BLaER1 (cell line): Measurements from ENCODE around the gene ITPK1.
A peak's percentile ranks its signal among the peaks of the same experiment; 100 is the strongest.

Source experiments
- H3K27ac ChIP-seq: shearing (Covaris generic); formaldehyde crosslinking; 2 replicates; pipeline ENCODE4 v1.8.1; 2022
- H3K27me3 ChIP-seq: shearing (Covaris generic); formaldehyde crosslinking; 2 replicates; pipeline ENCODE4 v1.8.1; 2022
- H3K36me3 ChIP-seq: shearing (Covaris generic); formaldehyde crosslinking; 2 replicates; pipeline ENCODE4 v1.8.1; 2022
- H3K4me1 ChIP-seq: shearing (Covaris generic); formaldehyde crosslinking; 2 replicates; pipeline ENCODE4 v1.8.1; 2022
- H3K4me2 ChIP-seq: shearing (Covaris generic); formaldehyde crosslinking; 2 replicates; pipeline ENCODE4 v1.8.1; 2022
- H3K4me3 ChIP-seq: shearing (Covaris generic); formaldehyde crosslinking; 2 replicates; pipeline ENCODE4 v1.8.1; 2022
- H3K9ac ChIP-seq: shearing (Covaris generic); formaldehyde crosslinking; 2 replicates; pipeline ENCODE4 v1.8.1; 2022
- H3K9me3 ChIP-seq: shearing (Covaris generic); formaldehyde crosslinking; 2 replicates; pipeline ENCODE4 v1.8.1; 2022
- H4K20me1 ChIP-seq: shearing (Covaris generic); formaldehyde crosslinking; 2 replicates; pipeline ENCODE4 v1.8.1; 2022
- Cebpa-rat ChIP-seq: shearing (Covaris generic); IDR thresholded peaks from 2 replicates; pipeline ENCODE4 v1.8.1; 2022

Gene ITPK1

GRCh38 chr14:92990456-92991430 is 125.0 kb downstream of the ITPK1 start:
- peaks cover 50% of the 10 kb centered on the region for H3K36me3 ChIP-seq
- H3K4me1 ChIP-seq: peaks cover 24% of the 10 kb centered on the region
- H3K27ac ChIP-seq: no peak overlapping the region
- no peak for TF ChIP-seq Cebpa-rat
- peaks cover 10% of the 10 kb centered on the region for H3K9me3 ChIP-seq
- no peak overlapping the region for H3K4me2 ChIP-seq
- H3K27me3 ChIP-seq: no peaks in the 10 kb centered on the region
- H3K4me3 ChIP-seq: no peak overlapping the region
- no peak overlapping the region for H3K9ac ChIP-seq
- peaks cover 19% of the 10 kb centered on the region; the same call in 1 of the 2 replicates for H4K20me1 ChIP-seq

GRCh38 chr14:92988786-92989755 is 126.7 kb downstream of the ITPK1 start:
- Histone ChIP-seq H3K4me2 (peak overlapping the region; percentile 60), H3K9me3 (peaks cover 10% of the 10 kb centered on the region), H4K20me1 (peaks cover 7% of the 10 kb centered on the region; the same call in 1 of the 2 replicates), H3K27ac (0 out of 2 replicates have a peak overlapping the region, but pooled peaks have one; percentile 9), H3K27me3 (no peaks in the 10 kb centered on the region), H3K4me3 (no peak overlapping the region), H3K36me3 (peaks cover 50% of the 10 kb centered on the region), H3K4me1 (peaks cover 24% of the 10 kb centered on the region), H3K9ac (no peak overlapping the region)
- TF ChIP-seq Cebpa-rat: no peak

GRCh38 chr14:92987713-92988510 is 127.8 kb downstream of the ITPK1 start:
- peaks cover 12% of the 10 kb centered on the region for H3K9me3 ChIP-seq
- H3K4me2 ChIP-seq: peak overlapping the region; percentile 60
- H3K4me1 ChIP-seq: peaks cover 24% of the 10 kb centered on the region
- H3K4me3 ChIP-seq: no peak overlapping the region
- no peak overlapping the region for H3K9ac ChIP-seq
- peaks cover 48% of the 10 kb centered on the region for H3K36me3 ChIP-seq
- no peak for TF ChIP-seq Cebpa-rat
- H3K27ac ChIP-seq: peak overlapping the region; percentile 11; the same call in 1 of the 2 replicates
- H3K27me3 ChIP-seq: no peaks in the 10 kb centered on the region
- peaks cover 6% of the 10 kb centered on the region; the same call in 1 of the 2 replicates for H4K20me1 ChIP-seq

- H3K36me3 ChIP-seq: peaks cover 48% of the 10 kb centered on the region
- H3K9me3 ChIP-seq: peaks cover 20% of the 10 kb centered on the region
- no peak overlapping the region for H3K9ac ChIP-seq
- no peak overlapping the region for H3K4me3 ChIP-seq
- no peaks in the 10 kb centered on the region for H3K27me3 ChIP-seq
- H3K4me2 ChIP-seq: no peak overlapping the region
- TF ChIP-seq Cebpa-rat: no peak
- peaks cover 6% of the 10 kb centered on the region; the same call in 1 of the 2 replicates for H4K20me1 ChIP-seq
- peaks cover 24% of the 10 kb centered on the region for H3K4me1 ChIP-seq
- H3K27ac ChIP-seq: peak overlapping the region; percentile 11; the same call in 1 of the 2 replicates
Observed at GRCh38 chr14:92987148-92987570, 128.6 kb downstream of the ITPK1 start.

- no peaks in the 10 kb centered on the region for H3K27me3 ChIP-seq
- H3K36me3 ChIP-seq: peaks cover 48% of the 10 kb centered on the region
- no peak overlapping the region for H3K4me2 ChIP-seq
- peaks cover 6% of the 10 kb centered on the region; the same call in 1 of the 2 replicates for H4K20me1 ChIP-seq
- 0 out of 2 replicates have a peak overlapping the region, but pooled peaks have one; percentile 11 for H3K27ac ChIP-seq
- no peak overlapping the region for H3K4me3 ChIP-seq
- peaks cover 26% of the 10 kb centered on the region for H3K9me3 ChIP-seq
- no peak overlapping the region for H3K9ac ChIP-seq
- peaks cover 24% of the 10 kb centered on the region for H3K4me1 ChIP-seq
- no peak for TF ChIP-seq Cebpa-rat
Observed at GRCh38 chr14:92986254-92987147, 129.2 kb downstream of the ITPK1 start.

GRCh38 chr14:92985521-92985920 is 130.2 kb downstream of the ITPK1 start:
- Histone ChIP-seq H4K20me1 (peaks cover 6% of the 10 kb centered on the region; the same call in 1 of the 2 replicates), H3K9me3 (peaks cover 35% of the 10 kb centered on the region), H3K4me2 (no peak overlapping the region), H3K36me3 (peaks cover 52% of the 10 kb centered on the region), H3K4me1 (peaks cover 24% of the 10 kb centered on the region), H3K9ac (no peak overlapping the region), H3K4me3 (no peak overlapping the region), H3K27ac (no peak overlapping the region), H3K27me3 (no peaks in the 10 kb centered on the region)
- TF ChIP-seq Cebpa-rat: no peak

GRCh38 chr14:92984896-92985295 is 130.8 kb downstream of the ITPK1 start:
- peaks cover 54% of the 10 kb centered on the region for H3K36me3 ChIP-seq
- TF ChIP-seq Cebpa-rat: no peak
- H3K27me3 ChIP-seq: no peaks in the 10 kb centered on the region
- H3K4me1 ChIP-seq: peaks cover 24% of the 10 kb centered on the region
- H4K20me1 ChIP-seq: peaks cover 6% of the 10 kb centered on the region; the same call in 1 of the 2 replicates
- peaks cover 35% of the 10 kb centered on the region for H3K9me3 ChIP-seq
- H3K4me2 ChIP-seq: no peak overlapping the region
- H3K4me3 ChIP-seq: no peak overlapping the region
- H3K9ac ChIP-seq: no peak overlapping the region
- H3K27ac ChIP-seq: no peak overlapping the region

GRCh38 chr14:92984082-92984788 is 131.5 kb downstream of the ITPK1 start:
- Histone ChIP-seq H3K4me1 (peaks cover 18% of the 10 kb centered on the region), H3K27me3 (no peaks in the 10 kb centered on the region), H3K36me3 (peaks cover 60% of the 10 kb centered on the region), H3K9ac (no peak overlapping the region), H3K27ac (no peak overlapping the region), H3K4me3 (no peak overlapping the region), H3K9me3 (peaks cover 39% of the 10 kb centered on the region), H4K20me1 (peaks cover 6% of the 10 kb centered on the region; the same call in 1 of the 2 replicates), H3K4me2 (no peak overlapping the region)
- TF ChIP-seq Cebpa-rat: no peak
